ENCODE results near the gene CNTNAP2. TPM values are rescaled to one million over a fixed set of nuclear protein-coding genes. Genes with fewer than 3 reads are reported as not detected.

CNTNAP2 gene
- total RNA-seq, 4 donors from 2014 or later: 0.29 to 0.88 (median 0.33) TPM; not detected in 1

- H3K36me3 ChIP-seq: no peaks in the 10 kb centered on the region
- WGBS, 2 donors: 75 to 79% methylated on average over 3 of the region's 3 CpGs
- intact Hi-C loops (cut with DNase I): no loop called here
- H3K27ac ChIP-seq: no peak overlapping the region
- H3K27me3 ChIP-seq: no peaks in the 10 kb centered on the region
- H3K9me3 ChIP-seq: no peaks in the 10 kb centered on the region
- TF ChIP-seq POLR2A (IDR thresholded peaks at IDR 0.05): no peak
- TF ChIP-seq, protein P1, sequence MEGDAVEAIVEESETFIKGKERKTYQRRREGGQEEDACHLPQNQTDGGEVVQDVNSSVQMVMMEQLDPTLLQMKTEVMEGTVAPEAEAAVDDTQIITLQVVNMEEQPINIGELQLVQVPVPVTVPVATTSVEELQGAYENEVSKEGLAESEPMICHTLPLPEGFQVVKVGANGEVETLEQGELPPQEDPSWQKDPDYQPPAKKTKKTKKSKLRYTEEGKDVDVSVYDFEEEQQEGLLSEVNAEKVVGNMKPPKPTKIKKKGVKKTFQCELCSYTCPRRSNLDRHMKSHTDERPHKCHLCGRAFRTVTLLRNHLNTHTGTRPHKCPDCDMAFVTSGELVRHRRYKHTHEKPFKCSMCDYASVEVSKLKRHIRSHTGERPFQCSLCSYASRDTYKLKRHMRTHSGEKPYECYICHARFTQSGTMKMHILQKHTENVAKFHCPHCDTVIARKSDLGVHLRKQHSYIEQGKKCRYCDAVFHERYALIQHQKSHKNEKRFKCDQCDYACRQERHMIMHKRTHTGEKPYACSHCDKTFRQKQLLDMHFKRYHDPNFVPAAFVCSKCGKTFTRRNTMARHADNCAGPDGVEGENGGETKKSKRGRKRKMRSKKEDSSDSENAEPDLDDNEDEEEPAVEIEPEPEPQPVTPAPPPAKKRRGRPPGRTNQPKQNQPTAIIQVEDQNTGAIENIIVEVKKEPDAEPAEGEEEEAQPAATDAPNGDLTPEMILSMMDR (IDR thresholded peaks at IDR 0.05): no peak
- H3K4me1 ChIP-seq: no peaks in the 10 kb centered on the region
- DNase-seq: no peak
- no peak overlapping the region for H3K4me3 ChIP-seq (replicated peaks in 1 of 3)
These were observed 608.9 kb downstream of the CNTNAP2 start for GRCh38 chr7:146725520-146725919.

GRCh38 chr7:146728141-146728540, 611.5 kb downstream of the CNTNAP2 start:
- no peak for DNase-seq
- no peaks in the 10 kb centered on the region for H3K4me1 ChIP-seq
- no peak for TF ChIP-seq POLR2A (IDR thresholded peaks at IDR 0.05)
- TF ChIP-seq, protein P1 (IDR thresholded peaks at IDR 0.05): no peak
- no peaks in the 10 kb centered on the region for H3K27me3 ChIP-seq
- H3K27ac ChIP-seq: no peak overlapping the region
- intact Hi-C loops (cut with DNase I): no loop called here
- no peaks in the 10 kb centered on the region for H3K36me3 ChIP-seq
- no peaks in the 10 kb centered on the region for H3K9me3 ChIP-seq
- no peak overlapping the region for H3K4me3 ChIP-seq (replicated peaks in 1 of 3)
- WGBS, 2 donors: 93 to 95% methylated on average over 5 of the region's 5 CpGs

DNA sequence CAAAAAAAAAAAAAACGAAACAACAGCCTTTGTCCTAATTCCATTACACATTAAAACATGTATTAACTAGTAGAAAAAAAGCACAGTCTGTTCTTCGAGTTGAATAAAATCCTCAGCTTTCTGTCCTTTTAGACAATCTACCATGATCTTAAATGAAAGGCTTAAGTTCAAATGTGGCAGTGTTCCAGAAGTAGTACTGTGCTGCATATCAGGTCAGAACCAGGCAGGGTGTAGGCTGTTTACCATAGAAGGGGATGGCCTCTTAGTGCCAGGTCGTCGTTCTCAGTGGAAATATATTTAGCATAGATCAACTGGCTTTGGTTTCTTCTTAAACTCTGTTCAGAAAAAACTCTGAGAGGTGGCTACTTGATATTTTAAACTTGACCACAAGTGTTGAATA, 612.0 kb downstream of the CNTNAP2 start:
- intact Hi-C loops (cut with DNase I): no loop called here
- no peak for DNase-seq
- TF ChIP-seq, protein P1 (IDR thresholded peaks at IDR 0.05): no peak
- TF ChIP-seq POLR2A (IDR thresholded peaks at IDR 0.05): no peak
- 50 to 58% methylated on average over 4 of the region's 4 CpGs for WGBS, 2 donors
- Histone ChIP-seq H3K36me3 (no peaks in the 10 kb centered on the region), H3K27me3 (no peaks in the 10 kb centered on the region), H3K27ac (no peak overlapping the region), H3K9me3 (no peaks in the 10 kb centered on the region), H3K4me1 (no peaks in the 10 kb centered on the region), H3K4me3 (replicated peaks in 1 of 3) (no peak overlapping the region)

DNA sequence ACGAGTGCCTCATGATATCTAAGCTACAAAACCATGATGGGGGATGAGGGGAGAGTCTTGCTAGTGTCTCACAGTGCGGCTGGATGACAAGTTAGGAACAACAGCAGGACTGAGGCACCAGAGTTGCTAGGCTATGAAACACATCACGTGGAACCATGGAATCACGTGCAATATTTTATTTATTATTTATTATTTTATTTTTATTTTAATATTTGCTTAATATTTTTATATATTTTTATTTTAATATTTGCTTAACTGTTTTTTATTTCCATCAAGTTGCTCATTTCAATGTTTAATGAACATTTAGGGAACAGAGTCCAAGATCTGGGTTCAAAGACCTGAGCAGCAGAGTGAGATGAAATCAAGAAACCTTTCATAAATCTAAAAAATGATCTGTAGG, 614.6 kb downstream of the CNTNAP2 start:
- intact Hi-C loops (cut with DNase I): no loop called here
- 91 to 92% methylated on average over 4 of the region's 4 CpGs for WGBS, 2 donors

GRCh38 chr7:146735992-146736391, 619.4 kb downstream of the CNTNAP2 start:
- no peaks in the 10 kb centered on the region for H3K27me3 ChIP-seq
- H3K4me3 ChIP-seq (replicated peaks in 1 of 3): no peak overlapping the region
- intact Hi-C loops (cut with DNase I): no loop called here
- H3K27ac ChIP-seq: no peak overlapping the region
- TF ChIP-seq, protein P1 (IDR thresholded peaks at IDR 0.05): no peak
- no peak for TF ChIP-seq POLR2A (IDR thresholded peaks at IDR 0.05)
- no peaks in the 10 kb centered on the region for H3K4me1 ChIP-seq
- H3K9me3 ChIP-seq: no peaks in the 10 kb centered on the region
- WGBS, 2 donors: 82 to 83% methylated on average over 2 of the region's 2 CpGs
- H3K36me3 ChIP-seq: no peaks in the 10 kb centered on the region
- no peak for DNase-seq

More for the DNA sequence above, 614.6 kb downstream of the CNTNAP2 start:
- no peak for TF ChIP-seq POLR2A (IDR thresholded peaks at IDR 0.05)
- TF ChIP-seq, protein P1 (IDR thresholded peaks at IDR 0.05): no peak
- no peaks in the 10 kb centered on the region for H3K27me3 ChIP-seq
- no peak for DNase-seq
- H3K9me3 ChIP-seq: no peaks in the 10 kb centered on the region
- no peak overlapping the region for H3K27ac ChIP-seq
- no peaks in the 10 kb centered on the region for H3K4me1 ChIP-seq
- H3K36me3 ChIP-seq: no peaks in the 10 kb centered on the region
- no peak overlapping the region for H3K4me3 ChIP-seq (replicated peaks in 1 of 3)
